HTR-8/SVneo (cell line): Measurements from ENCODE around the gene AGO4.
"Not testable (repeated sequence)": the region's sequence is repeated elsewhere in the genome, so short reads cannot be mapped to it uniquely, and the experiment has no call there.

Source experiments
- DNase-seq: peaks from one replicate; pipeline ENCODE4 v3.0.0; 2011; ENCODE audit warnings: low spot score, mixed read lengths; ENCODE audit not compliant: insufficient read length
- FAIRE-seq: peaks from 2 replicates; lab custom pipeline; 2011; peaks lifted over from hg19 to GRCh38; lab: Jason Lieb, UNC

The AGO4 gene

GRCh38 chr1:35857830-35858229, 50.0 kb downstream of the AGO4 start:
- FAIRE-seq (no peak), DNase-seq (no peak)

- no peak for FAIRE-seq
- DNase-seq = no peak
These were observed 52.9 kb downstream of the AGO4 start for GRCh38 chr1:35860696-35861095.

GRCh38 chr1:35863136-35863535, 55.3 kb downstream of the AGO4 start:
- FAIRE-seq (no peak), DNase-seq (no peak)

- no peak for FAIRE-seq
- DNase-seq = no peak
These were observed 56.2 kb downstream of the AGO4 start for GRCh38 chr1:35863881-35864625.

- FAIRE-seq (no peak), DNase-seq (no peak)
These were observed 57.0 kb downstream of the AGO4 start for GRCh38 chr1:35864813-35865212.

- FAIRE-seq (no peak), DNase-seq (no peak)
These were observed 59.2 kb downstream of the AGO4 start for GRCh38 chr1:35866991-35867390.

- not testable (repeated sequence) for FAIRE-seq, DNase-seq
These were observed 61.6 kb downstream of the AGO4 start for GRCh38 chr1:35869245-35869950.

- DNase-seq (no peak), FAIRE-seq (no peak)
These were observed 63.0 kb downstream of the AGO4 start for GRCh38 chr1:35870651-35871309.

GRCh38 chr1:35873243-35873750, 65.5 kb downstream of the AGO4 start:
- DNase-seq = no peak
- FAIRE-seq = no peak

GRCh38 chr1:35874115-35874514, 66.3 kb downstream of the AGO4 start:
- not testable (repeated sequence) for DNase-seq, FAIRE-seq

GRCh38 chr1:35876988-35877387, 69.2 kb downstream of the AGO4 start:
- no peak for DNase-seq
- no peak for FAIRE-seq

GRCh38 chr1:35881850-35882273, 74.0 kb downstream of the AGO4 start:
- FAIRE-seq (no peak), DNase-seq (no peak)

- DNase-seq = no peak
- FAIRE-seq = no peak
These were observed 74.7 kb downstream of the AGO4 start for GRCh38 chr1:35882586-35882944.

GRCh38 chr1:35882945-35883634, 75.3 kb downstream of the AGO4 start, which contains the start of gene AGO1:
AGO1 (plus strand) TSS chr1:35883209; CDS start chr1:35883422, 213 bp downstream.
- DNase-seq (peak; percentile 97), FAIRE-seq (peak; percentile 78)

- FAIRE-seq = no peak
These were observed 75.9 kb downstream of the AGO4 start for GRCh38 chr1:35883635-35884101.

GRCh38 chr1:35884934-35885333, 77.1 kb downstream of the AGO4 start:
- FAIRE-seq (no peak), DNase-seq (no peak)

More at GRCh38 chr1:35883635-35884101, 75.9 kb downstream of the AGO4 start:
- peak; percentile 66 for DNase-seq

GRCh38 chr1:35885961-35886558, 78.2 kb downstream of the AGO4 start:
- FAIRE-seq (no peak), DNase-seq (no peak)

GRCh38 chr1:35886577-35887431, 79.0 kb downstream of the AGO4 start:
- DNase-seq (no peak), FAIRE-seq (no peak)

- FAIRE-seq = no peak
- DNase-seq = no peak
These were observed 79.7 kb downstream of the AGO4 start for GRCh38 chr1:35887508-35887907.
